AG04449 (cell line): ENCODE results near the gene EMX1.

Source experiments
- CTCF ChIA-PET: fragments of 350-600 bp; formaldehyde crosslinking; extraction: SDS; loops from one replicate; lab custom pipeline; 2021; ENCODE audit warnings: antibody characterized with exemption; lab: Yijun Ruan, JAX
- POLR2A ChIA-PET: fragments of 400-600, 350-600 bp; formaldehyde crosslinking; extraction: SDS; loops from one replicate; lab custom pipeline; 2020; ENCODE audit warnings: antibody characterized with exemption, inconsistent platforms; lab: Yijun Ruan, JAX
- DNase-seq: peaks from one replicate; pipeline ENCODE4 v3.0.0-alpha.2; 2010; ENCODE audit warnings: low read depth, low spot score
- H3K4me3 ChIP-seq: 2 replicates; pipeline ENCODE4 v1.5.1; 2011; ENCODE audit warnings: low read depth, mild to moderate bottlenecking, control low read depth, low read length
- TF ChIP-seq, protein P1 (sequence below): IDR thresholded peaks from one replicate; pipeline ENCODE4 v1.5.1; 2011; ENCODE audit warnings: mild to moderate bottlenecking, moderate library complexity, low read length, control low read depth, inconsistent platforms; ENCODE audit not compliant: insufficient read depth; ENCODE audit errors: missing control alignments

Gene EMX1

DNA sequence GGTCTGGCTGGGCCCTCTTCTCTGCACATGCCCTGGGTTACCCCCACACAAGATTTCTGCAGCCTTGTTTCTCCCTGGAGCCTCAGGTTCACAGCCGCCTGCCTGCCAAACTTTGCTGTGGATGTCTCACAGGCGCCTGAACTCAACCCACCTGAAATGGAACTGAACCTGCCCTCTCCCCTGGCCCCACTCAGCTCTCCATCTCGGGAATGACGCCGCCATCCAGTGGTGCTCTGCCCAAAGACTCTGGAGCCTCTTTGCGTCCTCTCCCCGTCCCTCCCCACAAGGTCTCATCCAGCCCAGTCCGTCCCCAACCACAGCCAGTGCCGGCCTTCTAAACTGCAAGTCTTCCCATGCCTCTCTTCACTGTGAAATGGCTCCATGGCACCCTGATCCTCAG, 29.1 kb downstream of the EMX1 start:
- TF ChIP-seq, protein P1, sequence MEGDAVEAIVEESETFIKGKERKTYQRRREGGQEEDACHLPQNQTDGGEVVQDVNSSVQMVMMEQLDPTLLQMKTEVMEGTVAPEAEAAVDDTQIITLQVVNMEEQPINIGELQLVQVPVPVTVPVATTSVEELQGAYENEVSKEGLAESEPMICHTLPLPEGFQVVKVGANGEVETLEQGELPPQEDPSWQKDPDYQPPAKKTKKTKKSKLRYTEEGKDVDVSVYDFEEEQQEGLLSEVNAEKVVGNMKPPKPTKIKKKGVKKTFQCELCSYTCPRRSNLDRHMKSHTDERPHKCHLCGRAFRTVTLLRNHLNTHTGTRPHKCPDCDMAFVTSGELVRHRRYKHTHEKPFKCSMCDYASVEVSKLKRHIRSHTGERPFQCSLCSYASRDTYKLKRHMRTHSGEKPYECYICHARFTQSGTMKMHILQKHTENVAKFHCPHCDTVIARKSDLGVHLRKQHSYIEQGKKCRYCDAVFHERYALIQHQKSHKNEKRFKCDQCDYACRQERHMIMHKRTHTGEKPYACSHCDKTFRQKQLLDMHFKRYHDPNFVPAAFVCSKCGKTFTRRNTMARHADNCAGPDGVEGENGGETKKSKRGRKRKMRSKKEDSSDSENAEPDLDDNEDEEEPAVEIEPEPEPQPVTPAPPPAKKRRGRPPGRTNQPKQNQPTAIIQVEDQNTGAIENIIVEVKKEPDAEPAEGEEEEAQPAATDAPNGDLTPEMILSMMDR, result no peak
- H3K4me3 ChIP-seq, result no peak overlapping the region
- CTCF ChIA-PET, result interaction anchor here (1.7 to 3.0 kb wide), 3 partner anchors 27 to 231 kb away, joined by 5 to 14 read pairs (median 6); no protein-coding TSS in a partner anchor
- no peak for DNase-seq
- POLR2A ChIA-PET, result no interaction called here

GRCh38 chr2:72947952-72948830, 30.9 kb downstream of the EMX1 start:
- CTCF ChIA-PET, result interaction anchor here (1.1 to 3.5 kb wide), 3 partner anchors 25 to 55 kb away, joined by 3 to 19 read pairs (median 18); no protein-coding TSS in a partner anchor

GRCh38 chr2:72949045-72949444, 31.7 kb downstream of the EMX1 start:
- TF ChIP-seq, protein P1, result no peak
- CTCF ChIA-PET, result interaction anchor here (1.1 to 3.5 kb wide), 3 partner anchors 25 to 56 kb away, joined by 3 to 19 read pairs (median 18); no protein-coding TSS in a partner anchor
- DNase-seq, result no peak
- no peak overlapping the region for H3K4me3 ChIP-seq
- POLR2A ChIA-PET, result no interaction called here

More at GRCh38 chr2:72947952-72948830, 30.9 kb downstream of the EMX1 start:
- H3K4me3 ChIP-seq, result no peak overlapping the region
- no peak for DNase-seq
- POLR2A ChIA-PET, result no interaction called here
- TF ChIP-seq, protein P1, result no peak

GRCh38 chr2:72949642-72950041, 32.3 kb downstream of the EMX1 start:
- POLR2A ChIA-PET, result no interaction called here
- DNase-seq, result no peak
- CTCF ChIA-PET, result interaction anchor here (0.7 to 3.5 kb wide), 2 partner anchors 53 to 56 kb away, joined by 4 to 18 read pairs; no protein-coding TSS in a partner anchor
- TF ChIP-seq, protein P1, result no peak
- no peak overlapping the region for H3K4me3 ChIP-seq

GRCh38 chr2:72950558-72951255, 33.4 kb downstream of the EMX1 start:
- CTCF ChIA-PET, result interaction anchor here (0.7 to 7.6 kb wide), 4 partner anchors 10 to 57 kb away, joined by 4 to 60 read pairs (median 4); no protein-coding TSS in a partner anchor

More at GRCh38 chr2:72950558-72951255, 33.4 kb downstream of the EMX1 start:
- no peak overlapping the region for H3K4me3 ChIP-seq
- POLR2A ChIA-PET, result no interaction called here
- no peak for DNase-seq
- TF ChIP-seq, protein P1, result no peak
